Breast epithelium (tissue), 4 donors: ENCODE measurements around the gene RAB20. TPM values are rescaled to one million over a fixed set of nuclear protein-coding genes. Genes with fewer than 3 reads are reported as not detected.

ENCODE experiments used
- DNase-seq, 2 donors: peaks; one replicate each; pipeline ENCODE4 v3.0.0-alpha.2; 2019; ENCODE audit warnings: low spot score in 2 of 2
- H3K27ac ChIP-seq, 2 donors: fragments of 200-600 bp; sonication (generic) in 1 of 2; one replicate each; pipeline ENCODE4 v1.5.1; 2016 to 2019; ENCODE audit warnings: mild to moderate bottlenecking in 1 of 2
- H3K27me3 ChIP-seq, 2 donors: fragments of 200-600 bp; sonication (generic) in 1 of 2; one replicate each; pipeline versions ENCODE4 v1.5.1 to v1.6.0; 2017 to 2019; ENCODE audit warnings: control low read depth in 1 of 2, mild to moderate bottlenecking in 1 of 2
- H3K36me3 ChIP-seq: fragments of 200-600 bp; one replicate; pipeline ENCODE4 v1.5.1; 2019
- H3K4me1 ChIP-seq, 2 donors: fragments of 200-600 bp; sonication (generic); one replicate each; pipeline ENCODE4 v1.5.1; 2016 to 2019; ENCODE audit warnings: control low read depth in 1 of 2
- H3K4me3 ChIP-seq, 3 donors: fragments of 200-600 bp; sonication (generic); 1 replicate in 2 of 3; 2 replicates in 1 of 3; pipeline ENCODE4 v1.5.1; 2016 to 2019; ENCODE audit warnings: mild to moderate bottlenecking in 3 of 3, moderate library complexity in 2 of 3
- H3K9me3 ChIP-seq, 2 donors: fragments of 200-600 bp; sonication (generic) in 1 of 2; one replicate each; pipeline ENCODE4 v1.5.1; 2016 to 2019; ENCODE audit warnings: control low read depth in 1 of 2
- CTCF ChIP-seq, 3 donors: fragments of 450-650 bp; IDR thresholded peaks; one replicate each; pipeline ENCODE4 v1.5.1; 2016 to 2017; ENCODE audit warnings: antibody characterized with exemption in 3 of 3, mild to moderate bottlenecking in 3 of 3, moderate library complexity in 3 of 3
- POLR2A ChIP-seq: fragments of 450-650 bp; IDR thresholded peaks from one replicate; pipeline ENCODE4 v1.6.1; 2016; ENCODE audit warnings: antibody characterized with exemption, mild to moderate bottlenecking, moderate library complexity
- POLR2AphosphoS5 ChIP-seq, 3 donors: sonication (generic); formaldehyde crosslinking; IDR thresholded peaks; one replicate each; pipeline ENCODE4 v1.6.1; 2017; ENCODE audit warnings: antibody characterized with exemption in 3 of 3
- intact Hi-C: fragments of 100-400 bp; cut with DNase I; formaldehyde crosslinking; loops from one replicate; pipeline ENCODE4 v1.15.1; 2023; ENCODE audit warnings: low total_unique reads
- total RNA-seq, 3 donors: library from RNA; depleted of rRNA; stranded (reverse); fragments of >200 nt; gene quantifications; one replicate each; pipeline ENCODE4 v1.1.0, GENCODE V29; 2016

The RAB20 gene
- total RNA-seq, 3 donors from 2014 or later: 25.8 to 33.4 (median 30.0) TPM

GRCh38 chr13:110559429-110559943 lies 2.0 kb downstream of the RAB20 start:
- TF ChIP-seq CTCF (IDR thresholded peaks at IDR 0.05) (no peak), POLR2AphosphoS5 (IDR thresholded peaks at IDR 0.05) (no peak), POLR2A (no peak)
- peak; percentile 57 to 79 for DNase-seq
- Histone ChIP-seq H3K27me3 (no peaks in the 10 kb centered on the region), H3K36me3 (no peaks in the 10 kb centered on the region), H3K27ac (peak overlapping the region; percentile 91 to 96), H3K9me3 (no peaks in the 10 kb centered on the region), H3K4me3 (peak overlapping the region; percentile 77 to 90 (median 81)), H3K4me1 (no peaks in the 10 kb centered on the region)
- intact Hi-C loops: no loop called here

GRCh38 chr13:110557610-110558305 lies 3.8 kb downstream of the RAB20 start:
- no peaks in the 10 kb centered on the region for H3K4me1 ChIP-seq
- TF ChIP-seq POLR2AphosphoS5 (IDR thresholded peaks at IDR 0.05): no peak
- TF ChIP-seq POLR2A: no peak
- no peak for TF ChIP-seq CTCF (IDR thresholded peaks at IDR 0.05)
- intact Hi-C loops: no loop called here
- no peaks in the 10 kb centered on the region for H3K27me3 ChIP-seq
- no peak overlapping the region for H3K4me3 ChIP-seq
- H3K27ac ChIP-seq: no peak overlapping the region
- no peak for DNase-seq
- no peaks in the 10 kb centered on the region for H3K36me3 ChIP-seq
- H3K9me3 ChIP-seq: no peaks in the 10 kb centered on the region

GRCh38 chr13:110557082-110557481 lies 4.4 kb downstream of the RAB20 start:
- H3K27ac ChIP-seq: peak overlapping the region in 1 of 2 donors; percentile 83

GRCh38 chr13:110556224-110556606 lies 5.3 kb downstream of the RAB20 start:
- Histone ChIP-seq H3K27me3 (no peaks in the 10 kb centered on the region), H3K36me3 (no peaks in the 10 kb centered on the region), H3K4me3 (no peak overlapping the region), H3K27ac (peak overlapping the region; percentile 77 to 83), H3K9me3 (no peaks in the 10 kb centered on the region), H3K4me1 (no peaks in the 10 kb centered on the region)
- intact Hi-C loops: no loop called here
- DNase-seq: peak in 1 of 2 donors; percentile 24
- TF ChIP-seq POLR2AphosphoS5 (IDR thresholded peaks at IDR 0.05) (no peak), POLR2A (no peak), CTCF (IDR thresholded peaks at IDR 0.05) (no peak)

More at GRCh38 chr13:110557082-110557481, 4.4 kb downstream of the RAB20 start:
- Histone ChIP-seq H3K4me3 (no peak overlapping the region), H3K36me3 (no peaks in the 10 kb centered on the region), H3K4me1 (no peaks in the 10 kb centered on the region), H3K9me3 (no peaks in the 10 kb centered on the region), H3K27me3 (no peaks in the 10 kb centered on the region)
- intact Hi-C loops: no loop called here
- no peak for DNase-seq
- TF ChIP-seq CTCF (IDR thresholded peaks at IDR 0.05): no peak
- no peak for TF ChIP-seq POLR2A
- no peak for TF ChIP-seq POLR2AphosphoS5 (IDR thresholded peaks at IDR 0.05)

- no peak overlapping the region for H3K4me3 ChIP-seq
- H3K36me3 ChIP-seq: no peaks in the 10 kb centered on the region
- TF ChIP-seq CTCF (IDR thresholded peaks at IDR 0.05): no peak
- TF ChIP-seq POLR2AphosphoS5 (IDR thresholded peaks at IDR 0.05): peak in 1 of 3 donors; percentile 32
- no peaks in the 10 kb centered on the region for H3K27me3 ChIP-seq
- H3K4me1 ChIP-seq: no peaks in the 10 kb centered on the region
- H3K27ac ChIP-seq: peak overlapping the region; percentile 77 to 83
- H3K9me3 ChIP-seq: no peaks in the 10 kb centered on the region
- DNase-seq: peak in 1 of 2 donors; percentile 54
- intact Hi-C loops: loop anchor here (2.0 kb wide), 1 partner anchor 17 kb away; no protein-coding TSS in a partner anchor
Observed at GRCh38 chr13:110555601-110556223, 5.8 kb downstream of the RAB20 start.
